Measurements from ENCODE around the gene RANBP17. TPM values are rescaled to one million over a fixed set of nuclear protein-coding genes. Genes with fewer than 3 reads are reported as not detected.

Gene RANBP17
- total RNA-seq, 4 donors from 2014 or later, result 9.8 to 20.8 (median 10.3) TPM

GRCh38 chr5:171093598-171093997 is 231.8 kb downstream of the RANBP17 start:
- Histone ChIP-seq H3K9me3 (no peaks in the 10 kb centered on the region), H3K27ac (no peak overlapping the region), H3K4me3 (no peak overlapping the region), H3K27me3 (no peaks in the 10 kb centered on the region), H3K36me3 (no peaks in the 10 kb centered on the region), H3K4me1 (no peaks in the 10 kb centered on the region)
- no peak for DNase-seq
- TF ChIP-seq, protein P1, sequence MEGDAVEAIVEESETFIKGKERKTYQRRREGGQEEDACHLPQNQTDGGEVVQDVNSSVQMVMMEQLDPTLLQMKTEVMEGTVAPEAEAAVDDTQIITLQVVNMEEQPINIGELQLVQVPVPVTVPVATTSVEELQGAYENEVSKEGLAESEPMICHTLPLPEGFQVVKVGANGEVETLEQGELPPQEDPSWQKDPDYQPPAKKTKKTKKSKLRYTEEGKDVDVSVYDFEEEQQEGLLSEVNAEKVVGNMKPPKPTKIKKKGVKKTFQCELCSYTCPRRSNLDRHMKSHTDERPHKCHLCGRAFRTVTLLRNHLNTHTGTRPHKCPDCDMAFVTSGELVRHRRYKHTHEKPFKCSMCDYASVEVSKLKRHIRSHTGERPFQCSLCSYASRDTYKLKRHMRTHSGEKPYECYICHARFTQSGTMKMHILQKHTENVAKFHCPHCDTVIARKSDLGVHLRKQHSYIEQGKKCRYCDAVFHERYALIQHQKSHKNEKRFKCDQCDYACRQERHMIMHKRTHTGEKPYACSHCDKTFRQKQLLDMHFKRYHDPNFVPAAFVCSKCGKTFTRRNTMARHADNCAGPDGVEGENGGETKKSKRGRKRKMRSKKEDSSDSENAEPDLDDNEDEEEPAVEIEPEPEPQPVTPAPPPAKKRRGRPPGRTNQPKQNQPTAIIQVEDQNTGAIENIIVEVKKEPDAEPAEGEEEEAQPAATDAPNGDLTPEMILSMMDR (IDR thresholded peaks at IDR 0.05), result no peak
- no peak for TF ChIP-seq POLR2A (IDR thresholded peaks at IDR 0.05)

DNA sequence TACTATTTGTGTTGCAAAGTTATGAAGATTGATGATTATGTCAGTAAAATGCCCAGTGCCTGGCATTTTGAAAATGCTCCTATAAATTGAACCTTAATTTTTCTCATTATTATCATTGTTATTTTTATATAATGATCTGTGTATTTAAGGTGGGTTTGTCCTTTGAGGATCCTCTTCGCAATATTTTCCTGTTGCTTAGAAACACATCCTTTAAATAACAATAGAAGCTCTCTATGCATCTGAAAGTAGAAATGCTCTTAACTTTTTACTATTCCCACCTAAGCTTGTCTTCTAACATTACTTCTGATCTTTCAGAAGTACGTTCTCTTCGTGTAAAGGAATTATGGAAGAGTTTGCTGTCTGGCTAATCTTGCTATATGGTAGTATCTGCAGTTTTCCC is 232.5 kb downstream of the RANBP17 start:
- Histone ChIP-seq H3K27ac (no peak overlapping the region), H3K4me1 (no peaks in the 10 kb centered on the region), H3K27me3 (no peaks in the 10 kb centered on the region), H3K4me3 (no peak overlapping the region), H3K9me3 (no peaks in the 10 kb centered on the region), H3K36me3 (no peaks in the 10 kb centered on the region)
- DNase-seq, result no peak
- TF ChIP-seq POLR2A (IDR thresholded peaks at IDR 0.05), result no peak
- TF ChIP-seq, protein P1 (IDR thresholded peaks at IDR 0.05), result no peak

DNA sequence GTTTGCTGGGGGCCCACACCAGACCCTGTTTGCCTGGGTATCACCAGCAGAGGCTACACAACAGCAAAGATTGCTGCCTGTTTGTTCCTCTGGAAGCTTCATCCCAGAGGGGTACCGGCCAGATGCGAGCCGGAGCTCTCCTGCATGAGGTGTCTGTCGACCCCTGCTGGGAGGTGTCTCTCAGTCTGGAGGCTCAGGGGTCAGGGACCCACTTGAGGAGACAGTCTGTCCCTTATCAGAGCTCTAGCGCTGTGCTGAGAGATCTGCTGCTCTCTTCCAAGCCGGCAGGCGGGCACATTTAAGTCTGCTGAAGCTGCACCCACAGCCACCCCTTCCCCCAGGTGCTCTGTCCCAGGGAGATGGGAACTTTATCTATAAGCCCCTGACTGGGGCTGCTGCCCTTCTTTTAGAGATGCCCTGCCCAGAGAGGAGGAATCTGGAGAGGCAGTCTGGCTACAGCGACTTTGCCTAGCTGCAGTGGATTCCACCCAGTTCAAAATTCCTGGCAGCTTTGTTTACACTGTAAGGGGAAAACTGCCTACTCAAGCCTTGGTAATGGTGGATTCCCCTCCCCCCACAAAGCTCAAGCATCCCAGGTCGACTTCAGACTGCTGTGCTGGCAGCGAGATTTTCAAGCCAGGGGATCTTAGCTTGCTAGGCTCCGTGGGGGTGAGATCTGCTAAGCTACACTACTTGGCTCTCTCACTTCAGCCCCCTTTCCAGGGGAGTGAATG is 241.2 kb downstream of the RANBP17 start:
- TF ChIP-seq POLR2A (IDR thresholded peaks at IDR 0.05), result no peak
- TF ChIP-seq, protein P1 (IDR thresholded peaks at IDR 0.05), result no peak
- Histone ChIP-seq H3K9me3 (no peaks in the 10 kb centered on the region), H3K4me3 (no peak overlapping the region), H3K27me3 (no peaks in the 10 kb centered on the region), H3K27ac (no peak overlapping the region), H3K36me3 (no peaks in the 10 kb centered on the region), H3K4me1 (no peaks in the 10 kb centered on the region)
- no peak for DNase-seq

DNA sequence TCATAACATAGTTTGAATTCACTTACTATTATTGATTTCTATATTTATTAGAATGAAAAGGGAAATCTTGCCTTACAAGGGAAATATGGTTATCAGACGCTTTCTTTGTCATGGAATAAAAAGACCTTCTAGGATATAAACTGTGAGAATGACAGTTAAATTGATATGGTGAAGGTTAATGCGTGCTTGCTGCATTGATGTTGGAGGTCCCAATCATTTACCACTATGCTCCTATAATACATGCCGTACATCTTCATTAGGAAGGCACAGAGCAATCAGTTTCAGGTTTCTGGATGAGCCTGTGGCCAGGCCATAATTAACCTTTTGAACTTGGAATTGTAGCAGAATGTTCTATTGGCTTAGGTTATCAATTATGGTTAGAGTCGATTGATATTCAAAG is 245.9 kb downstream of the RANBP17 start:
- DNase-seq, result no peak

GRCh38 chr5:171115519-171115918 is 253.7 kb downstream of the RANBP17 start:
- TF ChIP-seq, protein P1 (IDR thresholded peaks at IDR 0.05), result no peak
- no peak for TF ChIP-seq POLR2A (IDR thresholded peaks at IDR 0.05)
- H3K27ac ChIP-seq, result no peak overlapping the region
- H3K36me3 ChIP-seq, result no peaks in the 10 kb centered on the region
- H3K4me3 ChIP-seq, result no peak overlapping the region
- no peaks in the 10 kb centered on the region for H3K9me3 ChIP-seq
- no peaks in the 10 kb centered on the region for H3K27me3 ChIP-seq
- DNase-seq, result no peak
- no peaks in the 10 kb centered on the region for H3K4me1 ChIP-seq

More for the DNA sequence above, 245.9 kb downstream of the RANBP17 start:
- Histone ChIP-seq H3K27me3 (no peaks in the 10 kb centered on the region), H3K9me3 (no peaks in the 10 kb centered on the region), H3K36me3 (no peaks in the 10 kb centered on the region), H3K4me3 (no peak overlapping the region), H3K27ac (no peak overlapping the region), H3K4me1 (no peaks in the 10 kb centered on the region)
- TF ChIP-seq, protein P1 (IDR thresholded peaks at IDR 0.05), result no peak
- TF ChIP-seq POLR2A (IDR thresholded peaks at IDR 0.05), result no peak
